H1 (cell line): ENCODE measurements around the gene VAT1. TPM values are rescaled to one million over a fixed set of nuclear protein-coding genes. Genes with fewer than 3 reads are reported as not detected.

ENCODE experiments used
- CTCF ChIA-PET: fragments of 300-600 bp; sonication (Branson Sonifier 250); formaldehyde crosslinking; loops from one replicate; lab custom pipeline; 2021; ENCODE audit not compliant: partially characterized antibody; lab: Charles Lee
- POLR2A ChIA-PET: fragments of 300-600 bp; sonication (Branson Sonifier 250); formaldehyde crosslinking; loops from one replicate; lab custom pipeline; 2021; ENCODE audit warnings: inconsistent platforms; ENCODE audit not compliant: partially characterized antibody; lab: Charles Lee
- DNase-seq, 2 experiments: peaks; one replicate each; pipeline versions ENCODE4 v3.0.0 to v3.0.0-alpha.2; 2010 to 2022; ENCODE audit warnings: low spot score in 2 of 2, low read depth in 1 of 2, mixed read lengths in 1 of 2
- FAIRE-seq: peaks from 2 replicates; lab custom pipeline; 2011; peaks lifted over from hg19 to GRCh38; lab: Jason Lieb, UNC
- H2AFZ ChIP-seq: 2 replicates; pipeline ENCODE4 v1.8.1; 2012; ENCODE audit warnings: low read length, inconsistent platforms
- H2AK5ac ChIP-seq: 2 replicates; pipeline ENCODE4 v1.6.1; 2013; ENCODE audit warnings: low read depth, low read length
- H2BK120ac ChIP-seq: replicated peaks from 2 replicates; pipeline ENCODE3; 2013; ENCODE audit warnings: low read depth, low read length, inconsistent platforms
- H2BK12ac ChIP-seq: 2 replicates; pipeline ENCODE4 v1.6.1; 2013; ENCODE audit warnings: low read depth, low read length
- H2BK15ac ChIP-seq: 2 replicates; pipeline ENCODE4 v1.6.1; 2013; ENCODE audit warnings: low read length
- H2BK20ac ChIP-seq: 2 replicates; pipeline ENCODE4 v1.6.1; 2013; ENCODE audit warnings: low read length
- H2BK5ac ChIP-seq: 2 replicates; pipeline ENCODE4 v1.6.1; 2013; ENCODE audit warnings: low read depth, low read length
- H3K14ac ChIP-seq: 2 replicates; pipeline ENCODE4 v1.6.1; 2013; ENCODE audit warnings: inconsistent platforms; ENCODE audit not compliant: insufficient read length
- H3K18ac ChIP-seq: 2 replicates; pipeline ENCODE4 v1.6.1; 2013; ENCODE audit warnings: low read length; ENCODE audit errors: extremely low read depth
- H3K23ac ChIP-seq: 2 replicates; pipeline ENCODE4 v1.6.1; 2013; ENCODE audit warnings: inconsistent platforms; ENCODE audit not compliant: insufficient read length
- H3K23me2 ChIP-seq: 2 replicates; pipeline ENCODE4 v1.6.1; 2013; ENCODE audit warnings: low read depth, low read length
- H3K27ac ChIP-seq: 2 replicates; pipeline ENCODE4 v1.6.1; 2011; ENCODE audit warnings: low read depth, low read length, inconsistent platforms
- H3K27me3 ChIP-seq, 4 experiments: replicated peaks in 1 of 4; 1 replicate in 1 of 4; 2 replicates in 3 of 4; pipeline versions ENCODE4 v1.6.1 to v1.8.1; 2011 to 2013; ENCODE audit warnings: low read length in 3 of 4, mild to moderate bottlenecking in 3 of 4, inconsistent platforms in 2 of 4, mixed read lengths in 2 of 4, moderate library complexity in 1 of 4; ENCODE audit not compliant: control insufficient read depth in 3 of 4, insufficient read depth in 3 of 4; ENCODE audit errors: extremely low read depth in 1 of 4
- H3K36me3 ChIP-seq, 4 experiments: 2 replicates each; pipeline versions ENCODE4 v1.6.1 to v1.8.1; 2011 to 2013; ENCODE audit warnings: mild to moderate bottlenecking in 4 of 4, low read length in 3 of 4, moderate library complexity in 2 of 4, control low read depth in 1 of 4, inconsistent platforms in 1 of 4; ENCODE audit not compliant: insufficient read depth in 4 of 4, control insufficient read depth in 2 of 4
- H3K4ac ChIP-seq: replicated peaks from 2 replicates; pipeline ENCODE3; 2013; ENCODE audit warnings: low read length, low read depth, mixed read lengths, inconsistent platforms; ENCODE audit not compliant: insufficient read length
- H3K4me1 ChIP-seq, 4 experiments: replicated peaks in 1 of 4; 1 replicate in 1 of 4; 2 replicates in 3 of 4; pipeline versions ENCODE4 v1.6.1 to v1.8.1; 2011 to 2013; ENCODE audit warnings: low read length in 3 of 4, inconsistent platforms in 2 of 4, mixed read lengths in 1 of 4; ENCODE audit not compliant: insufficient read depth in 4 of 4, control insufficient read depth in 3 of 4
- H3K4me2 ChIP-seq, 2 experiments: 2 replicates each; pipeline versions ENCODE4 v1.6.1 to v1.8.1; 2011 to 2013; ENCODE audit warnings: low read depth in 2 of 2, low read length in 2 of 2, control low read depth in 1 of 2, inconsistent platforms in 1 of 2, mild to moderate bottlenecking in 1 of 2; ENCODE audit not compliant: insufficient read depth in 1 of 2
- H3K4me3 ChIP-seq, 4 experiments: fragments of 200-600, 300-600 bp in 1 of 4; sonication (generic), shearing (Covaris generic), sonication (Bioruptor Twin) in 1 of 4; 2 replicates each; pipeline versions ENCODE4 v1.5.1 to v1.8.1; 2011 to 2016; ENCODE audit warnings: low read length in 4 of 4, low read depth in 3 of 4, control low read depth in 2 of 4, inconsistent platforms in 2 of 4, mild to moderate bottlenecking in 2 of 4, mixed read lengths in 1 of 4, moderate library complexity in 1 of 4; ENCODE audit not compliant: insufficient read depth in 2 of 4; ENCODE audit errors: extremely low read depth in 1 of 4
- H3K56ac ChIP-seq: replicated peaks from 2 replicates; pipeline ENCODE3; 2013; ENCODE audit warnings: low read depth, mild to moderate bottlenecking, mixed read lengths, low read length, inconsistent platforms; ENCODE audit not compliant: insufficient read length
- H3K79me1 ChIP-seq: 2 replicates; pipeline ENCODE4 v1.6.1; 2013; ENCODE audit warnings: low read depth, low read length, control low read depth
- H3K79me2 ChIP-seq, 2 experiments: 2 replicates each; pipeline versions ENCODE4 v1.6.1 to v1.8.1; 2012 to 2013; ENCODE audit warnings: low read length in 2 of 2, mild to moderate bottlenecking in 2 of 2, inconsistent platforms in 1 of 2; ENCODE audit not compliant: insufficient read depth in 2 of 2, control insufficient read depth in 1 of 2
- H3K9ac ChIP-seq, 4 experiments: replicated peaks in 1 of 4; 1 replicate in 1 of 4; 2 replicates in 3 of 4; pipeline versions ENCODE4 v1.6.1 to v1.8.1; 2011 to 2013; ENCODE audit warnings: low read depth in 3 of 4, low read length in 3 of 4, control low read depth in 2 of 4, mild to moderate bottlenecking in 2 of 4, moderate library complexity in 2 of 4, inconsistent platforms in 1 of 4; ENCODE audit errors: extremely low read depth in 1 of 4
- H3K9me3 ChIP-seq, 2 experiments: 2 replicates each; pipeline versions ENCODE4 v1.6.1 to v1.8.1; 2012 to 2013; ENCODE audit warnings: mild to moderate bottlenecking in 2 of 2, moderate library complexity in 2 of 2, control low read depth in 1 of 2, inconsistent platforms in 1 of 2, low read depth in 1 of 2, low read length in 1 of 2, mixed read lengths in 1 of 2; ENCODE audit not compliant: insufficient read depth in 2 of 2
- H4K20me1 ChIP-seq, 2 experiments: replicated peaks in 1 of 2; 2 replicates each; pipeline versions ENCODE3 to v1.8.1; 2011 to 2013; ENCODE audit warnings: inconsistent platforms in 2 of 2, low read length in 2 of 2, mild to moderate bottlenecking in 1 of 2; ENCODE audit not compliant: insufficient read depth in 2 of 2, control insufficient read depth in 1 of 2
- H4K5ac ChIP-seq: 2 replicates; pipeline ENCODE4 v1.6.1; 2013; ENCODE audit warnings: low read length, low read depth, mixed read lengths, inconsistent platforms; ENCODE audit not compliant: insufficient read length
- H4K8ac ChIP-seq: 2 replicates; pipeline ENCODE4 v1.8.0; 2013; ENCODE audit warnings: mild to moderate bottlenecking, moderate library complexity, low read length, inconsistent platforms; ENCODE audit not compliant: insufficient read depth; ENCODE audit errors: extremely low read depth
- H4K91ac ChIP-seq: replicated peaks from 2 replicates; pipeline ENCODE3; 2013; ENCODE audit warnings: low read length, mixed read lengths, inconsistent platforms; ENCODE audit not compliant: insufficient read length
- CBX8 ChIP-seq: fragments of 300-800, 300-1000 bp; sonication (generic); IDR thresholded peaks from 2 replicates; pipeline ENCODE4 v1.7.1; 2016; ENCODE audit warnings: low read depth, low read length, borderline replicate concordance
- CREB1 ChIP-seq: IDR thresholded peaks from 2 replicates; pipeline ENCODE4 v1.6.1; 2012; ENCODE audit warnings: inconsistent platforms
- WGBS, 2 experiments: shearing (Covaris generic) in 1 of 2; methylation state at CpG; one replicate each; pipeline versions ENCODE4 v1.1.6 to v1.1.7; 2013 to 2015; ENCODE audit warnings: low lambda C conversion rate in 2 of 2, mixed read lengths in 2 of 2, inconsistent platforms in 1 of 2, low coverage in 1 of 2, missing lambda C conversion rate in 1 of 2; ENCODE audit not compliant: insufficient replicate concordance in 2 of 2, insufficient coverage in 1 of 2, insufficient read length in 1 of 2; ENCODE audit errors: extremely low coverage in 1 of 2, missing lambda C conversion rate in 1 of 2; 5-methylcytosine and 5-hydroxymethylcytosine counted together
- polyA plus RNA-seq, 7 experiments: library from polyadenylated mRNA; depleted of rRNA in 3 of 7; stranded (reverse) in 5 of 7; unstranded in 2 of 7; fragments of >200 nt in 5 of 7; fragments of 200-250 nt in 2 of 7; gene quantifications; 1 replicate in 5 of 7; 2 replicates in 1 of 7; 4 replicates in 1 of 7; pipeline versions ENCODE4 v1.2.1 to v1.2.3, GENCODE V29; 2011 to 2013; ENCODE audit warnings: missing spikeins in 2 of 7, mixed read lengths in 2 of 7
- total RNA-seq: library from RNA; stranded (reverse); fragmentation: NEBNext Ultra II Directional; extraction: Animal tissue kit (Norgen Biotek cat#: 25700); gene quantifications from 2 replicates; pipeline ENCODE4 v1.2.1, GENCODE V29; 2021

VAT1 gene
- total and polyA plus RNA-seq, 2 of the 8 experiments (the other 6 are each of a cell fraction or from before 2014, with no cell fraction given): 200 to 295 TPM

DNA sequence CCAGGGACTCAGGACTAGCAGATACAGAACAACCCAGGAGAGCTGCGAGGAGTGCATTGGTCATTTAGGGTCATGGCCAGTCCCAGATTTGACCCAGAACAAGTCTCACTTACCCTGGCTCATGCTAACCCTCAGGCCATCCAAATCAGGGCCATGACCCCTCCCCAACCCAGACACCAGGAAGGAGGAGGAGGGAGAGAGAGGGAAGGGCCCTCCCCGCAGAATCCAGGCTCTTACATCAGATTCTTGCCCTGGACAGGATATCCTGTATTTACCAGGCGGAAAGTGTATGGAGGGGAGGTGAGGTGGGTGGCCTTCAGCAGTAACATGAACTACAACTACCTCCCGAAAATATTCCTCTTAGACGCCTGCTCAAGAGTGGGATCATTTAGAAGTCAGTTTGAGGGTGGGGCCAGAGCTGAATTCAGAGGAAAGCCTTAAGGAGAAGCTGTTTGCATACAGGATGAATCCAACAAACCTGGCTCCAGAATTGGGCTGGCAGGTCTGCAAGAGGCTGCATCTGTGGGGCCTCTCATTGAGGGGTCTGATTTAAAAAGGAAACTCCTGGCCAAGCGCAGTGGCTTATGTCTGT, 2.1 kb downstream of the VAT1 start:
- no peak overlapping the region for H2AFZ ChIP-seq
- H3K4ac ChIP-seq: no peak overlapping the region
- no peak overlapping the region for H3K23ac ChIP-seq
- no peak overlapping the region for H4K91ac ChIP-seq
- CTCF ChIA-PET: interaction anchor here (0.6 to 1.0 kb wide), 2 partner anchors 105 to 290 kb away, joined by 3 read pairs; partner anchors contain the start of gene BRCA1
- peaks cover 17% of the 10 kb centered on the region for H3K79me1 ChIP-seq
- POLR2A ChIA-PET: interaction anchor here (0.7 to 10.8 kb wide), 12 partner anchors 8 to 295 kb away, joined by 3 to 123 read pairs (median 4); partner anchors contain the start of genes IFI35, PTGES3L, RPL27 and RUNDC1
- H3K14ac ChIP-seq: no peak overlapping the region
- H3K27ac ChIP-seq: no peak overlapping the region
- no peaks in the 10 kb centered on the region for H3K9me3 ChIP-seq
- H3K36me3 ChIP-seq: peaks cover 6 to 34% (median 12%) of the 10 kb centered on the region in 4 experiments; a peak in 7 of 8 replicates
- no peak for DNase-seq
- no peaks in the 10 kb centered on the region for H3K27me3 ChIP-seq
- peaks cover 11% of the 10 kb centered on the region; the same call in 1 of the 2 replicates for H3K23me2 ChIP-seq
- no peak overlapping the region for H2BK15ac ChIP-seq
- no peak overlapping the region for H2BK20ac ChIP-seq
- H3K4me2 ChIP-seq: peak overlapping the region; percentile 61 to 86
- no peak overlapping the region for H3K18ac ChIP-seq
- H2BK12ac ChIP-seq: no peak overlapping the region
- 0 out of 2 replicates have a peak overlapping the region, but pooled peaks have one; percentile 9 for H2BK5ac ChIP-seq
- H3K9ac ChIP-seq: no peak overlapping the region
- peaks cover 7 to 18% (median 10%) of the 10 kb centered on the region in 4 experiments for H3K4me1 ChIP-seq
- no peak overlapping the region for H3K56ac ChIP-seq
- peaks cover 10% of the 10 kb centered on the region in 2 experiments for H4K20me1 ChIP-seq
- H2BK120ac ChIP-seq: no peak overlapping the region
- H4K5ac ChIP-seq: no peak overlapping the region
- no peak overlapping the region for H2AK5ac ChIP-seq
- peak overlapping the region in 2 of 4 experiments; percentile 1 to 97; a peak in 3 of 8 replicates for H3K4me3 ChIP-seq
- no peak overlapping the region for H4K8ac ChIP-seq
- peaks cover 0 to 35% of the 10 kb centered on the region in 2 experiments; a peak in 3 of 4 replicates for H3K79me2 ChIP-seq
- FAIRE-seq: no peak
- TF ChIP-seq CBX8 (no peak), CREB1 (no peak)
- WGBS, 2 experiments: 78% methylated on average over 6 of the region's 6 CpGs; no CpG with 5 or more reads in 1 of the 2 experiments
